IMR-90 (cell line): ENCODE data around the gene PPP1R14D. TPM values are rescaled to one million over a fixed set of nuclear protein-coding genes. Genes with fewer than 3 reads are reported as not detected.

Experiments used
- ATAC-seq: fragments of 200-7000 bp; cut with Tn5 transposase; 2 replicates; pipeline ENCODE4 v1.9.1; 2020; ENCODE audit warnings: low read depth, mild to moderate bottlenecking, moderate library complexity
- BruUV-seq: library from RNA; stranded (reverse); fragments of 400-500 nt; replicated peaks from 2 replicates; lab custom pipeline; 2021; lab: Mats Ljungman, UMichigan
- CTCF ChIA-PET: fragments of 300-600 bp; formaldehyde crosslinking; extraction: SDS; loops from one replicate; lab custom pipeline; 2021; ENCODE audit warnings: antibody characterized with exemption; lab: Yijun Ruan, JAX
- POLR2A ChIA-PET: fragments of 300-600 bp; sonication (Branson Sonifier 250); formaldehyde crosslinking; loops from one replicate; lab custom pipeline; 2022; ENCODE audit warnings: antibody characterized with exemption; ENCODE audit not compliant: unreplicated experiment; lab: Charles Lee
- DNase-seq: peaks from one replicate; pipeline ENCODE4 v3.0.0; 2013
- H2AFZ ChIP-seq: replicated peaks from 2 replicates; pipeline ENCODE3; 2013; ENCODE audit warnings: low read length, mild to moderate bottlenecking; ENCODE audit not compliant: poor library complexity
- H2AK5ac ChIP-seq: 2 replicates; pipeline ENCODE4 v1.6.1; 2013; ENCODE audit warnings: low read depth, low read length, inconsistent platforms
- H2AK9ac ChIP-seq: replicated peaks from 2 replicates; pipeline ENCODE3; 2013; ENCODE audit warnings: mild to moderate bottlenecking, low read depth, low read length, moderate library complexity; ENCODE audit not compliant: poor library complexity
- H2BK120ac ChIP-seq: 2 replicates; pipeline ENCODE4 v1.6.1; 2013; ENCODE audit warnings: low read depth, low read length, inconsistent platforms
- H2BK15ac ChIP-seq: 3 replicates; pipeline ENCODE4 v1.6.1; 2013; ENCODE audit warnings: low read depth, low read length, inconsistent platforms
- H2BK20ac ChIP-seq: 2 replicates; pipeline ENCODE4 v1.6.1; 2013; ENCODE audit warnings: low read depth, mild to moderate bottlenecking, inconsistent platforms, low read length, moderate library complexity
- H2BK5ac ChIP-seq: 2 replicates; pipeline ENCODE4 v1.6.1; 2013; ENCODE audit warnings: mild to moderate bottlenecking, low read depth, low read length, inconsistent platforms; ENCODE audit not compliant: poor library complexity, severe bottlenecking
- H3K14ac ChIP-seq: replicated peaks from 2 replicates; pipeline ENCODE4 v1.6.1; 2013; ENCODE audit warnings: low read depth, low read length, inconsistent platforms
- H3K18ac ChIP-seq: 2 replicates; pipeline ENCODE4 v1.6.1; 2013; ENCODE audit warnings: low read depth, low read length, control low read depth
- H3K23ac ChIP-seq: 2 replicates; pipeline ENCODE4 v1.6.1; 2013; ENCODE audit warnings: low read depth, low read length, inconsistent platforms
- H3K27ac ChIP-seq: 2 replicates; pipeline ENCODE4 v1.5.1; 2013; ENCODE audit warnings: mild to moderate bottlenecking, control low read depth, low read length; ENCODE audit not compliant: insufficient read depth
- H3K27me3 ChIP-seq: 2 replicates; pipeline ENCODE4 v1.6.1; 2013; ENCODE audit warnings: low read length; ENCODE audit not compliant: control insufficient read depth, insufficient read depth
- H3K36me3 ChIP-seq: 2 replicates; pipeline ENCODE4 v1.6.1; 2013; ENCODE audit warnings: low read length, mixed read lengths; ENCODE audit not compliant: control insufficient read depth, insufficient read depth
- H3K4ac ChIP-seq: 2 replicates; pipeline ENCODE4 v1.6.1; 2013; ENCODE audit warnings: low read depth, low read length, inconsistent platforms
- H3K4me1 ChIP-seq: 2 replicates; pipeline ENCODE4 v1.6.1; 2013; ENCODE audit warnings: low read length, mixed read lengths; ENCODE audit not compliant: control insufficient read depth, insufficient read depth
- H3K4me2 ChIP-seq: 2 replicates; pipeline ENCODE4 v1.6.1; 2013; ENCODE audit warnings: low read depth, mild to moderate bottlenecking, control low read depth, low read length, moderate library complexity
- H3K4me3 ChIP-seq: 2 replicates; pipeline ENCODE4 v1.5.1; 2013; ENCODE audit warnings: low read depth, mild to moderate bottlenecking, control low read depth, low read length, moderate library complexity; ENCODE audit not compliant: insufficient read depth
- H3K56ac ChIP-seq: 2 replicates; pipeline ENCODE4 v1.6.1; 2013; ENCODE audit warnings: low read length, inconsistent platforms; ENCODE audit not compliant: insufficient read depth; ENCODE audit errors: extremely low read depth
- H3K79me1 ChIP-seq, 2 experiments: 2 replicates each; pipeline ENCODE4 v1.6.1; 2013; ENCODE audit warnings: low read length in 2 of 2, inconsistent platforms in 1 of 2, low read depth in 1 of 2
- H3K9ac ChIP-seq: 2 replicates; pipeline ENCODE4 v1.6.1; 2013; ENCODE audit warnings: low read depth, low read length, control low read depth
- H3K9me1 ChIP-seq: 2 replicates; pipeline ENCODE4 v1.6.1; 2013; ENCODE audit warnings: low read length, inconsistent platforms; ENCODE audit not compliant: insufficient read depth
- H3K9me3 ChIP-seq: 2 replicates; pipeline ENCODE4 v1.6.1; 2013; ENCODE audit warnings: low read length; ENCODE audit not compliant: control insufficient read depth, insufficient read depth
- H4K20me1 ChIP-seq: 2 replicates; pipeline ENCODE4 v1.6.1; 2013; ENCODE audit warnings: low read length, inconsistent platforms; ENCODE audit not compliant: insufficient read depth
- H4K5ac ChIP-seq: 2 replicates; pipeline ENCODE4 v1.6.1; 2013; ENCODE audit warnings: mild to moderate bottlenecking, low read depth, low read length, control low read depth
- H4K8ac ChIP-seq, 2 experiments: 2 replicates each; pipeline ENCODE4 v1.6.1; 2013; ENCODE audit warnings: low read depth in 2 of 2, low read length in 2 of 2, control low read depth in 1 of 2, inconsistent platforms in 1 of 2
- H4K91ac ChIP-seq: 2 replicates; pipeline ENCODE4 v1.6.1; 2013; ENCODE audit warnings: low read depth, low read length, inconsistent platforms; ENCODE audit not compliant: insufficient read depth
- CHD1 ChIP-seq: IDR thresholded peaks from 2 replicates; pipeline ENCODE4 v1.6.1; 2012; ENCODE audit warnings: low read depth, low read length, improper control_type of control experiment
- MAZ ChIP-seq: IDR thresholded peaks from 2 replicates; pipeline ENCODE4 v1.6.1; 2012; ENCODE audit warnings: low read depth, mild to moderate bottlenecking, low read length, improper control_type of control experiment, moderate library complexity, borderline replicate concordance
- NFE2L2 ChIP-seq: fragments of 150-350 bp; IDR thresholded peaks from 2 replicates; pipeline ENCODE4 v1.6.1; 2016; ENCODE audit warnings: low read depth, mild to moderate bottlenecking, low read length
- POLR2A ChIP-seq: IDR thresholded peaks from 2 replicates; pipeline ENCODE4 v1.6.1; 2012; ENCODE audit warnings: mild to moderate bottlenecking, low read depth, low read length
- USF2 ChIP-seq: fragments of 150-350 bp; IDR thresholded peaks from 2 replicates; pipeline ENCODE4 v1.6.1; 2017; ENCODE audit warnings: mild to moderate bottlenecking, antibody characterized with exemption, low read length, low read depth
- WGBS, 2 experiments: methylation state at CpG; one replicate each; pipeline versions ENCODE4 v1.1.5 to v1.1.7; 2013; ENCODE audit warnings: missing lambda C conversion rate in 2 of 2; ENCODE audit not compliant: insufficient read length in 1 of 2; ENCODE audit errors: extremely low coverage in 2 of 2; 5-methylcytosine and 5-hydroxymethylcytosine counted together
- dilution Hi-C: fragments of 300-500 bp; cut with HindIII; formaldehyde crosslinking; loops from one replicate; pipeline ENCODE4 v1.14.3; 2018; ENCODE audit warnings: low sequenced_read_pairs; ENCODE audit not compliant: unreplicated experiment
- in situ Hi-C: fragments of 300-500 bp; cut with MboI; formaldehyde crosslinking; loops from 3 replicates; pipeline ENCODE4 v1.14.3; 2019; ENCODE audit warnings: low sequenced_read_pairs, inconsistent platforms, mixed read lengths
- intact Hi-C: fragments of 100-400 bp; cut with micrococcal nuclease; formaldehyde crosslinking; loops from 2 replicates; pipeline ENCODE4 v1.10.0; 2022
- polyA plus RNA-seq, 3 experiments: library from polyadenylated mRNA; depleted of rRNA; stranded (reverse); fragments of >200 nt; gene quantifications; 2 replicates each; pipeline ENCODE4 v1.2.3, GENCODE V29; 2012; ENCODE audit warnings: low replicate concordance in 1 of 3
- total RNA-seq: library from RNA; depleted of rRNA; stranded (reverse); fragments of >200 nt; gene quantifications from 2 replicates; pipeline ENCODE4 v1.2.3, GENCODE V29; 2012

Gene PPP1R14D
- total and polyA plus RNA-seq, 2 of the 4 experiments (the other 2 are of a cell fraction) = not detected

GRCh38 chr15:40850576-40851112 is 22.1 kb upstream of the PPP1R14D start:
- H2AFZ ChIP-seq = no peak overlapping the region
- TF ChIP-seq MAZ (no peak), CHD1 (no peak), POLR2A (no peak), NFE2L2 (no peak), USF2 (no peak)
- peaks cover 23% of the 10 kb centered on the region for H3K27me3 ChIP-seq
- H3K4ac ChIP-seq = no peak overlapping the region
- WGBS, 2 experiments = 77% methylated on average over 3 of the region's 8 CpGs; no CpG with 5 or more reads in 1 of the 2 experiments
- no peak overlapping the region for H2AK9ac ChIP-seq
- no peak overlapping the region for H3K56ac ChIP-seq
- H2AK5ac ChIP-seq = no peak overlapping the region
- intact Hi-C loops (no loop called here), dilution Hi-C loops (no loop called here), in situ Hi-C loops (no loop called here)
- no TSS peak for BruUV-seq
- DNase-seq (no peak), ATAC-seq (no peak)
- no peak overlapping the region for H2BK120ac ChIP-seq
- H4K8ac ChIP-seq = no peak overlapping the region
- H3K36me3 ChIP-seq = no peaks in the 10 kb centered on the region
- no peak overlapping the region for H2BK5ac ChIP-seq
- H3K18ac ChIP-seq = no peak overlapping the region
- no peak overlapping the region for H3K4me2 ChIP-seq
- no peak overlapping the region for H3K23ac ChIP-seq
- no peaks in the 10 kb centered on the region for H3K9me1 ChIP-seq
- CTCF ChIA-PET = interaction anchor here (1.2 to 2.3 kb wide), 2 partner anchors 8 to 41 kb away, joined by 3 to 7 read pairs; no protein-coding TSS in a partner anchor
- no peak overlapping the region for H4K5ac ChIP-seq
- H3K9me3 ChIP-seq = no peaks in the 10 kb centered on the region
- no peak overlapping the region for H3K27ac ChIP-seq
- POLR2A ChIA-PET = no interaction called here
- no peak overlapping the region for H3K9ac ChIP-seq
- H2BK20ac ChIP-seq = no peak overlapping the region
- H3K4me3 ChIP-seq = no peak overlapping the region
- no peaks in the 10 kb centered on the region for H3K79me1 ChIP-seq
- H3K14ac ChIP-seq = no peak overlapping the region
- H4K91ac ChIP-seq = no peak overlapping the region
- H2BK15ac ChIP-seq = no peak overlapping the region
- no peaks in the 10 kb centered on the region for H3K4me1 ChIP-seq
- H4K20me1 ChIP-seq = no peaks in the 10 kb centered on the region; the same call in 1 of the 2 replicates
